ENCODE data around the gene COX4I2. TPM values are rescaled to one million over a fixed set of nuclear protein-coding genes. Genes with fewer than 3 reads are reported as not detected.
"Not testable (repeated sequence)": the region's sequence is repeated elsewhere in the genome, so short reads cannot be mapped to it uniquely, and the experiment has no call there.

The COX4I2 gene
- total RNA-seq, 1 experiment from 2014 or later, result not detected

DNA sequence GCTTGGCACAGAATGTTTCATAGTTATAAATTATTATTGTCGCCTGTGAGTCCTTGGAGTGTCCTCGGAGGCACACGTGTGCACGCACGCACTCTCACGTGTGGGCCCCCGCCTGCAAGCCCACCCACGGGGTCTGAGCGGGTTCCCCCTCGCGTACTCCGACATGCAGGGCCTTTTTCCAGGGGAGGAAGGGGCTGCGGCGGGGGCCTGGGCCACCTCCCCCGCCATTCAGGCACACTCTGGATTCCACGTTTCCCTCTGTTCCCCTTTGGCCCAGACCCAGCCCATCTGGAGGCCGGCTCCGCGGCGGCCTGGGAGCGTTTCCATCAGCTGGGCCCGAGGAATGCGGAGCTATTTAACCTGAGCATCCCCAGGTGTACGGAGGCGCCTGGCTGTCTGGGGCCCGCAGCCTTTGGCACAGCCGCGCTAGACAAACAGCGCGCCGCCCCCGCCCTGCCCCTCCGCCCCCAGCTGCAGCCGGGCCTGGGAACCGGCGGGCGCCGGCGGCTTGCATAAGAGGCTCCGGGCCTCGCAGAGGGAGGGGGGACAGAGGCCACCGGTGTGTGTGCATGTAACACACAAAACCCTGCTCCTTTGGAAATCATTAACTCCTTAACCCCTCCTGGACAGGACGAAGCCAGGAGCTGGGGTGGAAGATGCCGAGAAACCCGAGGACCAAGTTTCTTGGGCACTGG lies 29.3 kb upstream of the COX4I2 start (continued):
- no peak for TF ChIP-seq PRDM15 (CRISPR knock-in tag; IDR thresholded peaks at IDR 0.05)

DNA sequence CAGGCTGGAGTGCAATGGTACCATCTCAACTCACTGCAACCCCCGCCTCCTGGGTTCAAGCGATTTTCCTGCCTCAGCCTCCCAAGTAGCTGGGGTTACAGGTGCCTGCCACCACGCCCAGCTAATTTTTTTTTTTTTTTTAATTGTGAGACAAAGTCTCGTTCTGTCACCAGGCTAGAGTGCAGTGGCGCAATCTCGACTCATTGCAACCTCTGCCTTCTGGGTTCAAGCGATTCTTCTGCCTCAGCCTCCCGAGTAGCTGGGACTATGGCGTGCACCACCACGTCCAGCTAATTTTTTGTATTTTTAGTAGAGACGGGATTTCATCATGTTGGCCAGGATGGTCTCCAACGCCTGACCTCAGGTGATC lies 25.5 kb upstream of the COX4I2 start:
- H3K4me3 Mint-ChIP-seq; H3K36me3 Mint-ChIP-seq; DNase-seq (ENCODE audit: low spot score); H3K9me3 Mint-ChIP-seq; ATAC-seq: not testable (repeated sequence)
- H3K27me3 Mint-ChIP-seq (ENCODE audit: low read depth), result peaks cover 15% of the 10 kb centered on the region
- ChIA-PET POLR2A (interaction anchor here (0.6 to 3.0 kb wide), 9 partner anchors 9 to 111 kb away, joined by 3 to 30 read pairs (median 9); partner anchors contain the start of gene BCL2L1), CTCF (interaction anchor here (0.6 to 17.0 kb wide), 55 partner anchors 9 to 1479 kb away, joined by 3 to 927 read pairs (median 5); partner anchors contain the start of genes HM13, ID1, PDRG1 and TPX2)
- 0 out of 2 replicates have a peak overlapping the region, but pooled peaks have one; percentile 27 for H3K27ac Mint-ChIP-seq
- H3K4me1 Mint-ChIP-seq, result peaks cover 25% of the 10 kb centered on the region

DNA sequence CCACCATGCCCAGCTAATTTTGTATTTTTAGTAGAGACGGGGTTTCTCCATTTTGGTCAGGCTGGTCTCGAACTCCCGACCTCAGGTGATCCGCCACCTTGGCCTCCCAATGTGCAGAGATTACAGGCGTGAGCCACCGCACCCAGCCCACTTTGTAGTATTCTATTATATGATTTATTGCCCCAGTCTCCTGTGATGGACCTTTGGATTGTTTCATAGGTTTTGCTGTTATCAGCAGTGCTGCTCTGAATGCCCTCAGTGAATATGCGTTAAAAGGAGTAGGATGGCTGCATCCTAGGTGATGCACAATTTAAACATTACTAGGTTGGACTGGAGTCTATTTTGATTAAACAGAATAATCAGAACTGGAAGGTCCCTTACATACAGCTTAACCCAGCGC lies 22.3 kb upstream of the COX4I2 start:
- DNase-seq (ENCODE audit: low spot score), result no peak
- no peak overlapping the region for H3K4me3 Mint-ChIP-seq
- TF ChIP-seq ATF1 (CRISPR knock-in tag; IDR thresholded peaks at IDR 0.05) (no peak), CREB1 (CRISPR knock-in tag; IDR thresholded peaks at IDR 0.05) (no peak), NFATC4 (CRISPR knock-in tag; IDR thresholded peaks at IDR 0.05) (no peak), ZNF263 (CRISPR knock-in tag; IDR thresholded peaks at IDR 0.05; ENCODE audit: low read depth) (no peak), ZBTB21 (CRISPR knock-in tag; IDR thresholded peaks at IDR 0.05; ENCODE audit: borderline replicate concordance) (no peak), TP53 (CRISPR knock-in tag; IDR thresholded peaks at IDR 0.05) (no peak), FOXP4 (CRISPR knock-in tag; IDR thresholded peaks at IDR 0.05) (no peak), HMGA2 (CRISPR knock-in tag; IDR thresholded peaks at IDR 0.05) (no peak), JUN (CRISPR knock-in tag; IDR thresholded peaks at IDR 0.05) (no peak), ZNF423 (CRISPR knock-in tag; IDR thresholded peaks at IDR 0.05) (no peak), SP1 (CRISPR knock-in tag; conservative IDR thresholded peaks at IDR 0.05) (no peak)
- TF ChIP-seq, protein P1, sequence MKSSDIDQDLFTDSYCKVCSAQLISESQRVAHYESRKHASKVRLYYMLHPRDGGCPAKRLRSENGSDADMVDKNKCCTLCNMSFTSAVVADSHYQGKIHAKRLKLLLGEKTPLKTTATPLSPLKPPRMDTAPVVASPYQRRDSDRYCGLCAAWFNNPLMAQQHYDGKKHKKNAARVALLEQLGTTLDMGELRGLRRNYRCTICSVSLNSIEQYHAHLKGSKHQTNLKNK (CRISPR knock-in tag; IDR thresholded peaks at IDR 0.05), result no peak
- TF ChIP-seq, protein P2, sequence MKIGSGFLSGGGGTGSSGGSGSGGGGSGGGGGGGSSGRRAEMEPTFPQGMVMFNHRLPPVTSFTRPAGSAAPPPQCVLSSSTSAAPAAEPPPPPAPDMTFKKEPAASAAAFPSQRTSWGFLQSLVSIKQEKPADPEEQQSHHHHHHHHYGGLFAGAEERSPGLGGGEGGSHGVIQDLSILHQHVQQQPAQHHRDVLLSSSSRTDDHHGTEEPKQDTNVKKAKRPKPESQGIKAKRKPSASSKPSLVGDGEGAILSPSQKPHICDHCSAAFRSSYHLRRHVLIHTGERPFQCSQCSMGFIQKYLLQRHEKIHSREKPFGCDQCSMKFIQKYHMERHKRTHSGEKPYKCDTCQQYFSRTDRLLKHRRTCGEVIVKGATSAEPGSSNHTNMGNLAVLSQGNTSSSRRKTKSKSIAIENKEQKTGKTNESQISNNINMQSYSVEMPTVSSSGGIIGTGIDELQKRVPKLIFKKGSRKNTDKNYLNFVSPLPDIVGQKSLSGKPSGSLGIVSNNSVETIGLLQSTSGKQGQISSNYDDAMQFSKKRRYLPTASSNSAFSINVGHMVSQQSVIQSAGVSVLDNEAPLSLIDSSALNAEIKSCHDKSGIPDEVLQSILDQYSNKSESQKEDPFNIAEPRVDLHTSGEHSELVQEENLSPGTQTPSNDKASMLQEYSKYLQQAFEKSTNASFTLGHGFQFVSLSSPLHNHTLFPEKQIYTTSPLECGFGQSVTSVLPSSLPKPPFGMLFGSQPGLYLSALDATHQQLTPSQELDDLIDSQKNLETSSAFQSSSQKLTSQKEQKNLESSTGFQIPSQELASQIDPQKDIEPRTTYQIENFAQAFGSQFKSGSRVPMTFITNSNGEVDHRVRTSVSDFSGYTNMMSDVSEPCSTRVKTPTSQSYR (CRISPR knock-in tag; IDR thresholded peaks at IDR 0.05), result no peak
- H3K27me3 Mint-ChIP-seq (ENCODE audit: low read depth), result peaks cover 36% of the 10 kb centered on the region
- peaks cover 9% of the 10 kb centered on the region for H3K4me1 Mint-ChIP-seq
- ATAC-seq, result no peak
- no peaks in the 10 kb centered on the region for H3K9me3 Mint-ChIP-seq
- no peaks in the 10 kb centered on the region for H3K36me3 Mint-ChIP-seq
- no peak overlapping the region for H3K27ac Mint-ChIP-seq
- ChIA-PET CTCF (interaction anchor here (1.0 to 17.0 kb wide), 2 partner anchors 43 to 58 kb away, joined by 4 to 927 read pairs; no protein-coding TSS in a partner anchor), POLR2A (no interaction called here)
